Measurements from ENCODE around the gene ATRN. TPM values are rescaled to one million over a fixed set of nuclear protein-coding genes. Genes with fewer than 3 reads are reported as not detected.
"Not testable (repeated sequence)": the region's sequence is repeated elsewhere in the genome, so short reads cannot be mapped to it uniquely, and the experiment has no call there.

ATRN gene
- total RNA-seq, 1 experiment from 2014 or later: 20.7 TPM

DNA sequence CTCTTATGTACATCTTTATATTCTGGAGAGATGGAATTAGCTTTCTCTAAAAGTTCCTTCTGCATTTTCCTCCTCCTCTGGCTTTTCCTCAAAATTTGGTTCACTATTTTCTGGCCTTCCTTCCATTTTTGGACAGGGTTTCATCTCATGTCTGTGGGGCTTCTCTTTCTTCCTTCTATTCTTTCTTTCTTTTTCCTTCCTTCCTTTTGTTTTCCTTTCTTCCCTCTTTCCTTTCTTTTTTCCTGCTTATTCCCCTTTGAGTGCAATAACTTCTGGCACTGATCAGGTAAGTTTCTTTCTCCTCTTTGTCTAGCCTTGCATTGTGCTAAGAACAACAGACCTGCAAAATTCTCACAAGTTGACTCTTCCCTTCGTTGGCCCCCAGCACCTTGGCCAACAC is 5.5 kb upstream of the ATRN start:
- DNase-seq (ENCODE audit: low read depth): no peak

DNA sequence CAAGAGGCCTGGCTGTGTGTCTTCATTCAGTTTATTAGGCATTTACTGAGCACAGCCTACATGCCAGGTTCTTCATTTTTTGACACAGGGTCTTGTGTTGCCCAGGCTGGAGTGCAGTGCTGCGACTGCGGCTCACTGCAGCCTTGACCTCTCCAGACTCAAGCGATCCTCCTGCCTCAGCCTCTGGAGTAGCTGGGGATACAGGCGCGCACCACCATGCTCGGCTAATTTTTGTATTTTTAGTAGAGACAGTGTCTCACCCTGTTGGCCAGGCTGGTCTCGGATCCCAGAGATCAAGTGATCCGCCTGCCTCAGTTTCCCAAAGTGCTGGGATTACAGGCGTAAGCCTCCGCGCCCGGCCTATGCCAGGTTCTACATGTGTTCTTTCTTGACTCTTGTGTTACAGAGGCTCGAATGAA is 601 bp upstream of the ATRN start:
- DNase-seq (ENCODE audit: low read depth): no peak

DNA sequence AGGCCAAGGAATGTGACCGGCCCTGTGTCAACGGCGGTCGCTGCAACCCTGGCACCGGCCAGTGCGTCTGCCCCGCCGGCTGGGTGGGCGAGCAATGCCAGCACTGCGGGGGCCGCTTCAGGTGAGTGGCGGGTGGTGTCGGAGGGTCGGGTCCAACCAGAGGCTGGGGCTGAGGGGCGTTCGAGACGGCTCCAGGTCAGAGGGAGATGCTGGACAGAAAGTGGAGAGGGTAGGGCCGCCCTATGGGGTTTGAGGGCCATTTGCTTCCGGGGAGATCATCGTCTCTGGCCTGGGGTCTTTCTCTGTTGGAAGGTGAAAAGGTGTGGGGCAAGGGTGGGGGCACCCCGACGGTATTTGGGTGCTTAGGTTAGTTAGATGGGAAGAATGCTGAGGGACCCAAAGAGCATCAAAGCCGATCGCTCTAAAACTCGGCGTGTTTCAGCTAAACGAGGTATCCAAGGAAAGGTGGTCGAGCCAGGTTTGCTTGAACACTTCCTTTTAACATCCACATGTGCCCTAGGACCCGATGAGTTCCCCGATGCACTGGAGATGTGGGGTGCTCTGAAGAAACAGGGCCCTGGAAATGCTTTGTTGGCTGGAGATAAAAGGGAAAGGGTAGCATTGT is 691 bp downstream of the ATRN start:
- DNase-seq (ENCODE audit: low read depth): no peak

DNA sequence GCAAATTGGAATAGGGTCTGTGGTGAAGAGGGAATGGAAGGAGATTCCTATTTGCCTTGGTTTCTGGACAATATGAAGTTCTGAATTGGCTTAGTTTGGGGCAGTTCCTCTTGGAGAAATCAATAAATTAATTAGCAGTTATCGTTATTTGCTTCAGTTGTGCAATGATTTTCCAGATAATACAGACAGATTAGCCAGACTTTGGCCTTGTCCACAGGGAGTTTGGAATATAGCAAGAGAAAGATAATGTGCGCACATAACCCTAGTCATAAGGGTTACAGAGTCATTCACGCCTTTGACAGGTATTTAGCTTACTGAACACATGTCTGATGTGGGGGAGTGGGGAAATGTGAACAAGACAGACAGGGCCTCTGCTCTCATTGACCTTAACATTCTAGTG is 1.3 kb downstream of the ATRN start:
- DNase-seq (ENCODE audit: low read depth): no peak

DNA sequence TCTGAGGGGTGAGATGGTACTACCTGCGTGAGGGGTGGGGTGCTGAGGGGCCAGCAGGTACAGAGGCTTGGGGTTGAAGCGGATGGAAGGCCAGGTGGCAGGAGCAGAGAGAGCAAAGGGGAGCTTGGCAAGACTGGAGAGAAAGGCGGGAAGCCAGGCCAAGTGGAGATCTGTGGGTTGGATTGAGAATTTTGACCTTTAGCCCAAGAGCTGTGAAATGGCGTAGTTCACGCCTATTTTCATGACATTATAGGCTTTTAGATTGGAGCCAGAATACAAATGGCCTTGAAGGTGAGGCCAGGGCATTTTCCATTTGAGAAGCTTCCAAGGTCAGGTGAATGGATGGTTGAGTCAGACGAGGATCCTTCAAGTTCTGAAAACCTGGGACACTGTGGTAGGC is 2.5 kb downstream of the ATRN start:
- DNase-seq (ENCODE audit: low read depth): no peak

DNA sequence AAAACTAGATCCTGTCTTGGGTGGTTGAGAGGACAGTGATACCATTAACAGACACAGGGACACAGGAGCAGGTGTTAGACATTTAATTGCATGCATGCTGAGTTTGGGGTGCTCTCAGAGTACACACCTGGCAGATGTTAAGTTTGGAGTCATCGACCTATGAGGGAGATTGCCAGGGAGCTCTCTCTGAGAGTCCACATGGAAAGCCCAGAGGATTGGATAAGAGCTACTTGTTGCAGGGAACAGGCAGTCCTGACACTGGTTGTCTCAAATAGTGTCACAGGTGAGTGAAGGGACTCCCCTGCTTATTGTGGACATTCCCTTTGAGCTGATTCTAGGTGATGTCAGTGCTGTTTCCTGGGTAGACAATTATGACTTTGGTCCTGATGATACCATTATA is 3.1 kb downstream of the ATRN start:
- DNase-seq (ENCODE audit: low read depth): no peak

DNA sequence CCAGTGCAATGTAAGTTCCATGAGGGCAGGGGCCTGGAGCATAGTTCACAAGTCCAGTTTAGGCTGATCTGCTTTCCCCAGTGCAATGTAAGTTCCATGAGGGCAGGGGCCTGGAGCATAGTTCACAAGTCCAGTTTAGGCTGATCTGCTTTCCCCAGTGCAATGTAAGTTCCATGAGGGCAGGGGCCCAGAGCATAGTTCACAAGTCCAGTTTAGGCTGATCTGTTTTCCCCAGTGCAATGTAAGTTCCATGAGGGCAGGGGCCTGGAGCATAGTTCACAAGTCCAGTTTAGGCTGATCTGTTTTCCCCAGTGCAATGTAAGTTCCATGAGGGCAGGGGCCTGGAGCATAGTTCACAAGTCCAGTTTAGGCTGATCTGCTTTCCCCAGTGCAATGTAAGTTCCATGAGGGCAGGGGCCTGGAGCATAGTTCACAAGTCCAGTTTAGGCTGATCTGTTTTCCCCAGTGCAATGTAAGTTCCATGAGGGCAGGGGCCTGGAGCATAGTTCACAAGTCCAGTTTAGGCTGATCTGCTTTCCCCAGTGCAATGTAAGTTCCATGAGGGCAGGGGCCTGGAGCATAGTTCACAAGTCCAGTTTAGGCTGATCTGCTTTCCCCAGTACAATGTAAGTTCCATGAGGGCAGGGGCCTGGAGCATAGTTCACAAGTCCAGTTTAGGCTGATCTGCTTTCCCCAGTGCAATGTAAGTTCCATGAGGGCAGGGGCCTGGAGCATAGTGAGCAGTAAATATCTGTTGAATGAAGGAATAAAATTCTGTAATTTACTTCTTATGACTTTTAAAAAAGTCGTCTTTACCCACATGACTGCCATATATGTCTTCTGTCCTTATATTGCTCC is 6.4 kb downstream of the ATRN start:
- DNase-seq (ENCODE audit: low read depth): not testable (repeated sequence)

DNA sequence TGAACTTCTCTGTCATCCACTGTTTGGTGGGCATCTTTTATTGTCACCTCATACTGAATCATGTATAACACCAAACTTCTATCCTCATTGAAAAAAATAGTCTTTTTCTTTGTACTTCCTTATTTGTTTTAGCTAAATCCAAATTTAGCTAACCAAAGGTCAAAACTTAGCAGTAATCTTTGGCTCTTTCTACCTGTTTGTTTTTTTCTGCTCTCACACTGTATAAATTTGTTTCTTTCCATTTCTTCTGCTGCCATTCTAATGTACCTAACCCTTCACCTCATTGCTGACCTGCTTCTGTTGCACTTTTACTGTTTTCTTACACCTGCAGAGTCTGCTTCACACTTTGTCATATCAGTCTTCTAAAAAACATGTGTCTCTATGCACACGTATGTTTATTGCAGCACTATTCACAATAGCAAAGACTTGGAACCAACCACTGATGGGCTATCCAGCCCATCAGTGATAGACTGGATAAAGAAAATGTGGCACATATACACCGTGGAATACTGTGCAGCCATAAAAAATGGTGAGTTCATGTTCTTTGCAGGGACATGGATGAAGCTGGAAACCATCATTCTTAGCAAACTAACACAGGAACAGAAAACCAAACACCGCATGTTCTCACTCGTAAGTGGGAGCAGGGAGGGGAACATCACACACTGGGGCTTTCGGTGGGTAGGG is 7.2 kb downstream of the ATRN start:
- no peak for DNase-seq (ENCODE audit: low read depth)

DNA sequence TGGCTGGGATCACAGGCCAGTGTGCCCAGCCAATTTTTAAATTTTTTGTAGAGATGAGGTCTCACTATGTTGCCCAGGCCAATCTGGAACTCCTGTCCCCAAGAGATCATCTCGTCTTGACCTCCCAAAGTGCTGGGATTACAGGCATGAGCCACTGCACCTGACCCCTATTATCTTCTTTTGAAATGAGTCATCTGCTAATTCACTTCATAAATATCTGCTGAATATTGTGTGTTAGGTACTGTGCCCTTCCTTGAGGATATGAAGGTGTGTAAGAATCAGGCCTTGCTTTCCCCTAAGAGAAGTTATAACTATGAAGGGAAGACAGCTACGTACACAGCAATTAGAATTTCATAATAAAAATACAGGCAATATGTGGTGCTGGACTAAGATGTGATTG is 8.2 kb downstream of the ATRN start:
- no peak for DNase-seq (ENCODE audit: low read depth)

DNA sequence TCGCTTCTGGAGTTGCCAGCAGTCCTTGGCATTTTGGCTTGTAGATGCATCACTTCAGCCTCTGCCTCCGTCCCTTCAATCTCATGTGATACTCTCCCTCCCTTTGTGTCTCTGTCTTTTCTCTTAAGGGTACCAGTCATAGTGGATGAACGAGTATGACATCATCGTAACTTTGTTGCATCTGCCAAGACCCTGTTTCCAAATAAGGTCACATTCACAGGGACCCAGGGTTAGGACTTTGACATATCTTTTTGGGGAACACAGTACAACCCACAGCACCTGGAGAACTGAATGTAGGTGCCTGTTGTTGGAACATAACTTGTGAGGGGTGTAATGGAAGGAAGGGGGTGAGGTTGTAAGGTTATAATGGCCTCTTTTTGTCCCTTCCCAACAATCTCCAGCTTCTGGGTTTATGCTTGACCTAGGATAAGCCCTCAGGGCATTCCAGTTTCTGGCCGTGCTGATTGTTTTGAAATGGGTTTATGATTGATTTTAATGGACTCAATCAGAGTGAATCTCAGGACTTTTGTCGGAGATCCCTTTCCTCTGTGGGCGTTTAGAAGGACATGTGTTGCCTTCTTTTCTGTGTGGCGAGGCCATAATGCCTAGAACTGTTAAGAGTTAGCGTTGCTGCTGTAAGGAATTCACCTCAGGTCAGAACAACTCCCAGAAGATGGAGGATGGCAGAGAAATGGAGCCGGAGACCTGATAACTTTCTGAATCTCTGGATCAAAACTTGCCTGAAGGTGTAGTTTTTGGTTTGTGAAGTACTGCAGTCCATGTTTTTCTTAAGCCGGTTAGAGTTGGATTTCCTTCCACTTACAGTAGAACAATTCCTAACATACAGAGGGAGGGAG is 9.2 kb downstream of the ATRN start:
- DNase-seq (ENCODE audit: low read depth): no peak

DNA sequence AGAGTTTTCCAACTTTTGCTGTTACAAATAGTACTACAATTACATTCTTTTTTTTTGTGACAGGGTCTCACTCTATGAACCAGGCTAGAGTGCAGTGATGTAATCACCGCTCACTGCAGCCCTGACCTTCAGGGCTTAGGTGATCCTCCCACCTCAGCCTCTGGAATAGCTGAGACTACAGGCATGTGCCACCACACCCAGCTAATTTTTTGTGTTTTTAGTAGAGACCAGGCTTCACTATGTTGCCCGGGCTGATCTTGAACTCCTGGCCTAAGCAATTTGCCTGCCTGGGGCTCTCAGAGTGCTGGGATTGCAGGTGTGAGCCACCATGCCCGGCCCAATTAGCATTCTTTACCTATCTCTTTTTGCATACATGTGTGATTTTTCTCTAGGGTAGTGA is 12.5 kb downstream of the ATRN start:
- DNase-seq (ENCODE audit: low read depth): no peak

DNA sequence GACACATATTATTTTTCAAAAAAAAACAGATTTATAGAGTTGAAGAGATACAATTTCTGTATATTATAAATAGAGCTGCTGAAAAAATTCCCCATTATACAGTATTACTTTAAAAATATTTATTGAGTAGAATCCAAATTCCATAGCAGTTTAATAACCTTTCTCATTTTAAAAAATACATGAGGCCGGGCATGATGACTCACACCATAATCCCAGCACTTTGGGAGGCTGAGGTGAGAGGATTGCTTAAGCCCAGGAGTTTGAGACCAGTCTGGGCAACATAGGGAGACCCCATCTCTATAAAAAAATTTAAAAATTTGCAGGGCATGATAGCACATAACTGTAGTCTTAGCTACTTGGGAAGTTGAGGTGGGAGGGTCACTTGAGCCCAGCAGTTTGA is 13.0 kb downstream of the ATRN start:
- no peak for DNase-seq (ENCODE audit: low read depth)

DNA sequence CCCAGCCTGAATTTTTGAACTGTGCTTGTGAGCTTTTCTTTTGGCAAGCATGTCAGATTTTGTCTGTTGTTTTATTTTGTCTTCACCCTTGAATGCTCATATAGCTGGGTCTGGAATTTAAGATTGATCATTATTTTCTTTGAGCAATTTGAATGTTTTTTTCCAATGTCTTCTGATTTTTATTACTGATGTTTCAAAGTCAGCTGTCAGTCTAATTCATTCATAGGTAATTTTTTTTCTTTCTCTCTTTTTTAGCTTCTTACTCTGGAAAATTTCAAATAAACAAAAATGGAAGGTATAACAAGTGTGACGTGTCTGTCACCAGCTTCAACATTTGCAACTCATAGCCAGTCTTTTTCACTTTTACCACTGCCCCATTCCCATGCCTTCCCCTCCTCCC is 15.1 kb downstream of the ATRN start:
- DNase-seq (ENCODE audit: low read depth): no peak

DNA sequence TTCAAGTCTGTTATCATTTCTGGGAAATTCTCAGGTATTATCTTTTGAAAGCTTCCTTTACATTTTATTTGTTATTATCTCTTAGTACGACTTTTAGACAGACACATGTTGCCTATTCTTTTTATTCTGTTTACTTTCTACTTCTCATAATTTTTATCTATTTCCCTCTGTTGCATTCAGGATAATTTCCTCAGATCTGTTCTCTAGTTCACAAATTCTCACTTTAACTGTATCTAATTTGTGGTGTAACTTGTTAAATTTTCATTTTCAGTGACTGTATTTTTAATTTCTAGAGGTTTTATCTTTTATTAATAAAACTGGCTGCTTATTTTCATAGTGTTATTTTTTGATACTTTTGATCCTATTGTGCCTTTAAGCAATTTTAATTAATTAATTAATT is 16.0 kb downstream of the ATRN start:
- no peak for DNase-seq (ENCODE audit: low read depth)

DNA sequence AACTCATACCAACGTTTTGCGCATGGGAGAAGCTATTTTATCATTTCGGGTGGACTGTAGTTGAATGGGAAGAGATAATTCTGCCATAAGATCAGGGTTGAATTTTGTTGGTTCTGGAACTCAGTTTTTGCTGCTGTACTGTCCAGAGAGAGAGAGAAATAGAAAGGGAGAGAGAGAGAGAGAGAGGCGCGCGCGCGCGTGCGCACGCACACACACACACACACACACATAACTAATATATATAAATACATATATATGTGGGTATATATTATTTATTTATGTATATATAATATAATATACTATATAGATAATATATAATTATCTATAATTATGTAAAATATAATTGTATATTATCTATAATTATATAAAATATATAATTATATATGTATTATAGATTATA is 21.9 kb downstream of the ATRN start:
- DNase-seq (ENCODE audit: low read depth): no peak

DNA sequence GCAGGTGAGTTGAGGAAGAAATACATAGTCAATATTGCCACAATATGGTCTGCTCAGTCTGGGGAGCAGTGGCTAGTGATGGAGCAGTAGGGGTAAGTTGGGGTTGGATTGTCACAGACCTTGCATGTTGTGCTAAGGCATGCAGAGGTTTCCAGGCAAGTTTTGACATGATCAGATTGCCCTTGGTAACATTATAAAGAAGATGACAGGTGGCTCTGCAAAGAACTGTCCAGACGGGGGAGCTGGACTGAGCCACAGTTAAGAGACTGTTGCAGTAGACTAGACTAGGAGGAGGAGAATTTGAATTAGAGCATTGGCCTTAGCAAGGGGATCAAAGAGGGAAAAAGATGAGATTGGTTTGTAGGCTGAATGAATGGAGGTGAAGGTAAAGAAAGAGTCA is 23.4 kb downstream of the ATRN start:
- DNase-seq (ENCODE audit: low read depth): no peak

DNA sequence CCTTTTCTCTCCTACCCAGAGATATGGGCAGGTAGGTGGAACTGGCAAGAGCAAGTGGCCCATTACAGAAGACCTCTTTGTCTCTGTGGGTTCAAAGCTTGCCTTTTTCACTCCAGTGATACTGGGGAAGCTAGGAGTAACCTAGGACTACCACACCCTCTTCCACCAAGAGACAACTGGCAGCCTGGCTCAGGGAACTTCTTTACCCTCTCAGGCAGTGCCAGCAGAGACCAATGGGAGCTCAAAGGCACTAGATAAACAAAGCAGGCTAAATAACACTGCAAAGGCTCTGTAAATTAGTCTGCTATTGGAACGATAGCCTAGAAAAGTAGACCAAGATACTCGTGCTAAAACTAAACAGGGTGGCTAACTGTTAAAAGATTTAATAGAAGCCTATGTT is 32.1 kb downstream of the ATRN start:
- no peak for DNase-seq (ENCODE audit: low read depth)

DNA sequence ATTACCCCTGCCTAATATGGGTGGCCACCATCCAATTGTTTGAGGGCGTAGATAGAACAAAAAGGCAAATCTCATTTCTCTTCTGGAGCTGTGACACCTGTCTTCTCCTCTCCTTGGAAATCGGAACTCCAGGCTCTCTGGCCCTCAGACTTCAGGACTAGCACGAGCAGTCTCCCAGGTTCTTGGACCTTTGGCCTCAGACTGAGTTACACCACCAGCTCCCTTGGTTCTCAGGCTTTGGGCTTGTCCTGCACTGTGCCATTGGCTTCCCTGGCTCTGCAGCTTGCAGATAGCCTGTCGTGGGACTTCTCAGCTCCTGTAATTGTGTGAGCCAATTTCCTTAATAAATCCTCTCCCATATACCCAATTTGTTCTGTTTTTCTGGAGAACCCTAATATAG is 34.3 kb downstream of the ATRN start:
- DNase-seq (ENCODE audit: low read depth): no peak

DNA sequence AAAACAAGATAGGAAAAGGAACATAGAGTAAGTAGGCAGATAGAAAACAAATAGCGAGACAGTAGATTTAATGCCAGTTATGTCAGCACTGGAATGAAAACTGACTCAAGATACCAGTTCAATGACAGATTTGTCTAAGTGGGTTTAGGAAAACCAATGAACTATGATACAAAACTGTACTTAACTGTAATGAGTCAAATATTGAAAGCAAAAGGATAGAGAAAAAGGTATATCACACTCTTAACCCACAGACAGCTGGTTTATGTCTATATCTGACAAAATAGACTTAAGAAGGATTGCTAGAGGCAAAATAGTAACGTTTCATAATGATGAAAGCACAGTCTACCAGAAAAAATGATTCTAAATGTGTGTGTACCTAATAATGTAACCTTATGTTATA is 38.2 kb downstream of the ATRN start:
- no peak for DNase-seq (ENCODE audit: low read depth)

DNA sequence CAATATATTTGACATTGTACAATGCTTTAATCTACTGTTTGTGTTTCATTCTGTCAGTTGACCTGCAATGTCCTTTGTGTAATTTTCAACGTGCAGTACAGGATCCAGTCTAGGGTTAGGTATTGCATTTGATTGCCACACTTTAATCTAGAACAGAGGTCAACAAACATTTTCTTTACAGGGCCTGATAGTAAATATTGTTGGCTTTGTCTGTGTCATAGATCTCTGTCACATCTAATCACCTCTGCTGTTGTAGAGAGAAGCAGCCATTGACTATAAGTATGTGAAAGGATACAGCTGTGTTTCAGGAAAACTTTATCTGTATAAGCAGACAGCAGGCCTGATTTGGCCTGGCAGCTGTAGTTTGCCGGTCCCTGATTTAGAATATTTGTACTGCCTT is 39.3 kb downstream of the ATRN start:
- no peak for DNase-seq (ENCODE audit: low read depth)

DNA sequence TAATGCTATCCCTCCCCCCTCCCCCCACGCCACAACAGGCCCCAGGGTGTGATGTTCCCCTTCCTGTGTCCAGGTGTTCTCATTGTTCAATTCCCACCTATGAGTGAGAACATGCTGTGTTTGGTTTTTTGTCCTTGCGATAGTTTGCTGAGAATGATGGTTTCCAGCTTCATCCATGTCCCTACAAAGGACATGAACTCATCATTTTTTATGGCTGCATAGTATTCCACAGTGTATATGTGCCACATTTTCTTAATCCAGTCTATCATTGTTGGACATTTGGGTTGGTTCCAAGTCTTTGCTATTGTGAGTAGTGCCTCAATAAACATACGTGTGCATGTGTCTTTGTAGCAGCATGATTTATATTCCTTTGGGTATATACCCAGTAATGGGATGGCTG is 41.4 kb downstream of the ATRN start:
- not testable (repeated sequence) for DNase-seq (ENCODE audit: low read depth)

All from HT1080 (cell line).